K562 (cell line): Measurements from ENCODE around the gene DROSHA. TPM values are rescaled to one million over a fixed set of nuclear protein-coding genes. Genes with fewer than 3 reads are reported as not detected.

Experiments
- FIP1L1 ChIP-seq: fragments of 200-400 bp; formaldehyde crosslinking; IDR thresholded peaks from 2 replicates; pipeline ENCODE4 v1.6.1; 2018; ENCODE audit warnings: mild to moderate bottlenecking, low read depth, low read length; ENCODE audit not compliant: poor library complexity, severe bottlenecking
- FOXK1 ChIP-seq: sonication (generic); formaldehyde crosslinking; IDR thresholded peaks from 2 replicates; pipeline ENCODE4 v1.8.0; 2022; ENCODE audit warnings: missing genetic modification reagents, mild to moderate bottlenecking, borderline replicate concordance
- HES1 ChIP-seq: fragments of 450-650 bp; IDR thresholded peaks from 2 replicates; pipeline ENCODE4 v1.6.1; 2016; ENCODE audit warnings: low read depth, mild to moderate bottlenecking, moderate library complexity
- KLF10 ChIP-seq: fragments of 250-450 bp; sonication (Bioruptor Pico); IDR thresholded peaks from 2 replicates; pipeline ENCODE4 v1.6.1; 2021; ENCODE audit warnings: matching md5 sums
- L3MBTL2 ChIP-seq: fragments of 450-650 bp; IDR thresholded peaks from 2 replicates; pipeline ENCODE4 v1.6.1; 2016; ENCODE audit warnings: mild to moderate bottlenecking, moderate library complexity
- NFIC ChIP-seq: fragments of 450-650 bp; IDR thresholded peaks from 2 replicates; pipeline ENCODE4 v1.6.1; 2017; ENCODE audit warnings: mild to moderate bottlenecking, inconsistent platforms
- POLR2AphosphoS5 ChIP-seq: IDR thresholded peaks from 2 replicates; pipeline ENCODE4 v1.6.1; 2011; ENCODE audit warnings: mild to moderate bottlenecking, low read depth, low read length, moderate library complexity; ENCODE audit not compliant: control insufficient read depth, insufficient read depth
- RFX7 ChIP-seq: fragments of 250-450 bp; sonication (Bioruptor Pico); IDR thresholded peaks from 2 replicates; pipeline ENCODE4 v1.5.1; 2021; ENCODE audit warnings: mild to moderate bottlenecking
- SIN3B ChIP-seq: fragments of 450-650 bp; IDR thresholded peaks from 2 replicates; pipeline ENCODE4 v1.6.1; 2017; ENCODE audit warnings: low read depth, mild to moderate bottlenecking, moderate library complexity
- SPI1 ChIP-seq: IDR thresholded peaks from 2 replicates; pipeline ENCODE4 v1.6.1; 2011; ENCODE audit warnings: low read depth, low read length, control low read depth, borderline replicate concordance
- STAT5B ChIP-seq: fragments of 250-450 bp; sonication (Bioruptor Pico); IDR thresholded peaks from 2 replicates; pipeline ENCODE4 v1.8.0; 2021; ENCODE audit warnings: mild to moderate bottlenecking, inconsistent platforms
- TCF7L2 ChIP-seq: fragments of 150-350 bp; IDR thresholded peaks from 2 replicates; pipeline ENCODE4 v1.6.1; 2016; ENCODE audit warnings: low read depth, mild to moderate bottlenecking, low read length, moderate library complexity
- ZBTB43 ChIP-seq: sonication (generic); formaldehyde crosslinking; IDR thresholded peaks from 2 replicates; pipeline ENCODE4 v1.8.0; 2023; ENCODE audit warnings: mild to moderate bottlenecking, missing genetic modification reagents
- ZBTB7A ChIP-seq: IDR thresholded peaks from 2 replicates; pipeline ENCODE4 v1.6.1; 2011; ENCODE audit warnings: low read depth, mild to moderate bottlenecking, low read length, moderate library complexity, borderline replicate concordance; ENCODE audit not compliant: control insufficient read depth
- ZNF143 ChIP-seq: sonication (generic); formaldehyde crosslinking; IDR thresholded peaks from 2 replicates; pipeline ENCODE4 v1.9.0; 2022; ENCODE audit warnings: mild to moderate bottlenecking, missing genetic modification reagents
- polyA plus RNA-seq, 8 experiments: library from polyadenylated mRNA; depleted of rRNA in 4 of 8; stranded (reverse) in 5 of 8; unstranded in 3 of 8; fragments of >200 nt; fragmentation: Nextera tagmentation in 2 of 8; fragmentation: Illumina TruSeq in 1 of 8; extraction: Ambion mirVana in 2 of 8; extraction: Trizol in 1 of 8; gene quantifications; 2 replicates each; pipeline versions ENCODE4 v1.2.1 to v1.2.3, GENCODE V29; 2011 to 2014; ENCODE audit warnings: inconsistent platforms in 1 of 8, missing spikeins in 1 of 8
- total RNA-seq, 7 experiments: library from RNA; depleted of rRNA in 6 of 7; stranded (reverse); fragments of >200 nt in 6 of 7; fragmentation: Illumina TruSeq in 2 of 7; extraction: Trizol in 2 of 7; gene quantifications; 2 replicates each; pipeline versions ENCODE4 v1.2.1 to v1.2.3, GENCODE V29; 2011 to 2021; ENCODE audit warnings: low replicate concordance in 1 of 7
- TF ChIP-seq, protein P1 (sequence below): fragments of 450-650 bp; IDR thresholded peaks from 2 replicates; pipeline ENCODE4 v1.6.1; 2016

DROSHA gene
- total and polyA plus RNA-seq, 9 of the 15 experiments (the other 6 are each of a cell fraction or from before 2014, with no cell fraction given) = 52.5 to 109 (median 68.9) TPM

- TF ChIP-seq NFIC = no peak
- TF ChIP-seq ZNF143 (CRISPR knock-in tag) = no peak
- no peak for TF ChIP-seq HES1
- TF ChIP-seq FOXK1 (CRISPR knock-in tag) = no peak
- TF ChIP-seq ZBTB43 (CRISPR knock-in tag) = no peak
- TF ChIP-seq SPI1 = no peak
- TF ChIP-seq TCF7L2 = no peak
- no peak for TF ChIP-seq KLF10
- TF ChIP-seq, protein P1, sequence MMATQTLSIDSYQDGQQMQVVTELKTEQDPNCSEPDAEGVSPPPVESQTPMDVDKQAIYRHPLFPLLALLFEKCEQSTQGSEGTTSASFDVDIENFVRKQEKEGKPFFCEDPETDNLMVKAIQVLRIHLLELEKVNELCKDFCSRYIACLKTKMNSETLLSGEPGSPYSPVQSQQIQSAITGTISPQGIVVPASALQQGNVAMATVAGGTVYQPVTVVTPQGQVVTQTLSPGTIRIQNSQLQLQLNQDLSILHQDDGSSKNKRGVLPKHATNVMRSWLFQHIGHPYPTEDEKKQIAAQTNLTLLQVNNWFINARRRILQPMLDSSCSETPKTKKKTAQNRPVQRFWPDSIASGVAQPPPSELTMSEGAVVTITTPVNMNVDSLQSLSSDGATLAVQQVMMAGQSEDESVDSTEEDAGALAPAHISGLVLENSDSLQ = peak; percentile 86
- no peak for TF ChIP-seq FIP1L1
- TF ChIP-seq POLR2AphosphoS5 = no peak
- no peak for TF ChIP-seq RFX7 (CRISPR knock-in tag)
- no peak for TF ChIP-seq L3MBTL2
- TF ChIP-seq SIN3B = no peak
- no peak for TF ChIP-seq ZBTB7A
- no peak for TF ChIP-seq STAT5B (CRISPR knock-in tag)
Measured at GRCh38 chr5:31375999-31376720, 155.7 kb downstream of the DROSHA start (continued).
